ENCODE results near the gene PSMA4.
"Not testable (repeated sequence)": the region's sequence is repeated elsewhere in the genome, so short reads cannot be mapped to it uniquely, and the experiment has no call there.

DNA sequence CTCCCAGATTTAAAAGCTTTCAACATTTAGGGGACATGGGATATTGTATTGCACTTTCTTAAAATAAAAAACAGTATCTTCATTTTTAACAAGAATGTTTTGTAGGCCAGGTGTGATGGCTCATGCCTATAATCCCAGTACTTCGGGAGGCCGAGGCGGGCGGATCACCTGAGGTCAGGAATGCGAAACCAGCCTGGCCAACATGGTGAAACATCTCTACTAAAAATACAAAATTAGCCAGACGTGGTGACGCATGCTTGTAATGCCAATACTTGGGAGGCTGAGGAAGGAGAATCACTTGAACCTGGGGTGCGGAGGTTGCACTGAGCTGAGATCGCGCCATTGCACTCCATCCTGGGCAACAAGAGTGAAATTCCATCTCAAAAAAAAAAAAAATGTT is 20.0 kb downstream of the PSMA4 start:
- not testable (repeated sequence) for TF ChIP-seq CTCF, POLR2AphosphoS5, EP300 (IDR thresholded peaks at IDR 0.05)

All from suprapubic skin (tissue), 4 donors.